ENCODE results near the gene FBXW12. TPM values are rescaled to one million over a fixed set of nuclear protein-coding genes. Genes with fewer than 3 reads are reported as not detected.

The FBXW12 gene
- total RNA-seq, 1 donor from 2014 or later, result not detected

- no peak for ATAC-seq
- no peak overlapping the region for H3K4me3 ChIP-seq
- DNase-seq, result no peak
- H3K9me3 ChIP-seq, result no peaks in the 10 kb centered on the region
- peaks cover 48% of the 10 kb centered on the region for H3K36me3 ChIP-seq
- no peak for TF ChIP-seq CTCF (IDR thresholded peaks at IDR 0.05)
- no peaks in the 10 kb centered on the region for H3K4me1 ChIP-seq
- H3K27me3 ChIP-seq, result no peaks in the 10 kb centered on the region
- H3K27ac ChIP-seq, result no peak overlapping the region
- intact Hi-C loops (cut with DNase I), result no loop called here
Measured at GRCh38 chr3:48416091-48416505, 44.1 kb downstream of the FBXW12 start.

- intact Hi-C loops (cut with DNase I), result no loop called here
- DNase-seq (no peak), ATAC-seq (no peak)
- Histone ChIP-seq H3K4me1 (no peaks in the 10 kb centered on the region), H3K4me3 (no peak overlapping the region), H3K36me3 (peaks cover 45% of the 10 kb centered on the region), H3K27me3 (no peaks in the 10 kb centered on the region), H3K9me3 (no peaks in the 10 kb centered on the region), H3K27ac (no peak overlapping the region)
- no peak for TF ChIP-seq CTCF (IDR thresholded peaks at IDR 0.05)
Measured at GRCh38 chr3:48416546-48416945, 44.5 kb downstream of the FBXW12 start.

- no peak for ATAC-seq
Measured at GRCh38 chr3:48417529-48418108, 45.6 kb downstream of the FBXW12 start.

GRCh38 chr3:48418140-48418539 lies 46.1 kb downstream of the FBXW12 start:
- no peak for DNase-seq
- TF ChIP-seq CTCF (IDR thresholded peaks at IDR 0.05), result no peak
- Histone ChIP-seq H3K4me1 (no peaks in the 10 kb centered on the region), H3K4me3 (no peak overlapping the region), H3K27ac (no peak overlapping the region), H3K27me3 (no peaks in the 10 kb centered on the region), H3K9me3 (no peaks in the 10 kb centered on the region), H3K36me3 (peaks cover 30% of the 10 kb centered on the region)
- intact Hi-C loops (cut with DNase I), result no loop called here
- ATAC-seq, result no peak

More at GRCh38 chr3:48417529-48418108, 45.6 kb downstream of the FBXW12 start:
- intact Hi-C loops (cut with DNase I), result no loop called here
- no peak for DNase-seq
- TF ChIP-seq CTCF (IDR thresholded peaks at IDR 0.05), result no peak
- Histone ChIP-seq H3K4me3 (no peak overlapping the region), H3K27ac (no peak overlapping the region), H3K36me3 (peaks cover 35% of the 10 kb centered on the region), H3K4me1 (no peaks in the 10 kb centered on the region), H3K9me3 (no peaks in the 10 kb centered on the region), H3K27me3 (no peaks in the 10 kb centered on the region)

GRCh38 chr3:48418651-48419050 lies 46.6 kb downstream of the FBXW12 start:
- Histone ChIP-seq H3K4me3 (no peak overlapping the region), H3K4me1 (peaks cover 5% of the 10 kb centered on the region), H3K9me3 (no peaks in the 10 kb centered on the region), H3K27me3 (no peaks in the 10 kb centered on the region), H3K36me3 (peaks cover 24% of the 10 kb centered on the region), H3K27ac (no peak overlapping the region)
- no peak for ATAC-seq
- no peak for DNase-seq
- no peak for TF ChIP-seq CTCF (IDR thresholded peaks at IDR 0.05)
- intact Hi-C loops (cut with DNase I), result no loop called here

GRCh38 chr3:48419149-48419548 lies 47.1 kb downstream of the FBXW12 start:
- Histone ChIP-seq H3K27me3 (no peaks in the 10 kb centered on the region), H3K9me3 (no peaks in the 10 kb centered on the region), H3K4me1 (peaks cover 8% of the 10 kb centered on the region), H3K27ac (no peak overlapping the region), H3K4me3 (no peak overlapping the region), H3K36me3 (peaks cover 19% of the 10 kb centered on the region)
- no peak for ATAC-seq
- intact Hi-C loops (cut with DNase I), result no loop called here
- TF ChIP-seq CTCF (IDR thresholded peaks at IDR 0.05), result no peak
- DNase-seq, result no peak

All from upper lobe of right lung (tissue), 1 donor.